Non-pigmented ciliary epithelial cell (primary cell): ENCODE results near the gene OR6C76.

Source experiments
- DNase-seq: peaks from one replicate; pipeline ENCODE4 v3.0.0-alpha.2; 2010; ENCODE audit warnings: low read depth

OR6C76 gene

DNA sequence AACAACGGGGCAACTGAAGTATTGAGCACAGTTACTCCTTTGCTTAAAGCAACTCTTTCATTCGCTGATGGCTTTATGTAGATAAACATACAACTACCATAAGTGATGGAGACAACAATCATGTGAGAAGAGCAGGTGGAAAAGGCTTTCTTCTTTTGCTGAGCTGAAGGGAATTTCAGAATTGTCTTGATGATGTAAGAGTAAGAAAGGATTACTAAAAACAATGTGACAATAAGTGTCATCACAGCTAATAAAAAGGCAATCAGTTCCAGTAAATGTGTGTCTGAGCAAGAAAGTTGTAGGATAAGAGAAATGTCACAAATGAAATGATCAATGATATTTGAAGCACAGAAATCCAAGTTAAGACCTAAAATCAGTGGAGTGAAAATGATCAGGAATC lies 43.2 kb downstream of the OR6C76 start:
- DNase-seq, result no peak

DNA sequence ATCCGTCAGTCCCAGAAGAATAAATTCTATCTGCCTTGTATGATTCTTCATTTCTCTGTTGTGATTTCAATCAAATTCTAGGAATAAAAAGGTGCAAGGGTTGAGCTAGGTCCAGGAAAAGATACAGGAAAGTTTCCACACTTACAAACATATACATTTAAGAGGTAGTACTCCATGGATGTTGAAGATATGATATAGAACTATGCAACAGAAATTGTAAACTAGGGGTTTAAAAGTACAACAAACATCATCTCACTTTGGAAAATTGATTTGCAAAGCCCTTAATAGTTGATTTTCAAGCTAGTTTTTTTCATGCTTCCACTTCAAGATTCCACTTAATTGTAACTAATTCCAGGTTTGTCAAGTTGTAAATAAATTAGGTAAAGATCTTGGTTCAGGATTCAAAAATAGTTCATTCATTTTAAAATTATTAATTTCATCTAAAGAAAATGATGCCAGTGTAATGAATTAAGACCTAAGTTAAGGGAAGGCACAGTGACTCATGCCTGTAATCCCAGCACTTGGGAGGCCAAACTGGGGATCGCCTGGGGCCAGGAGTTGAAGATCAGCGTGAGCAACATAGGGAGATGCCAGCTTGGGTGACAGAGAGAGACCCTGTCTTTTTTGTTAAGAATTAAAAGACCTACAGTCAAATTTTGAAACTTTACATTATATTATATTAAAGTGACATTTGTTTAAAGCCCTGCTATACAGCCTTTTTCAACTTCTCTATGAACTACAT lies 44.2 kb downstream of the OR6C76 start, which contains the start of gene OR6C70:
TSS of gene OR6C70 (minus strand) at position 51 of the 742 bp plus-strand sequence. CDS start at position 51, 0 bp downstream.
- DNase-seq, result no peak

DNA sequence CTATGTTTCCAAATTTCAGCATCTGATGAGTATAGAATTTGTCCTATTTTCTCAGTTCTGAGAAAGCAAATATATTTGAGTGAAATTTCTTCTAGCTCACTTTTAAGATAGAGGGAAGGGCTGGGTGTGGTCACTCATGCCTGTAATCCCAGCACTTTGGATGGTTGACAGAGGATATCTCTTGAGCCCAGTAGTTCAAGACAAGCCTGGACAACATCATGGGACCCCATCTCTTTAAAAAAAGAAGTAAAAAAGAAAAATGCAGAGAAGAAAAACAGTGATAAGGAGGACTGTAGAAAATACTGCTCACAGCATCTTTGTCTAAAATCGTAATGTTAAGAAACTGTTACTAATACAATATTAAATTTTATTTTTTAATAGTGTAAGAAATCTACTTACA lies 46.2 kb downstream of the OR6C76 start:
- no peak for DNase-seq
